ENCODE data around the gene UBALD1.

DNA sequence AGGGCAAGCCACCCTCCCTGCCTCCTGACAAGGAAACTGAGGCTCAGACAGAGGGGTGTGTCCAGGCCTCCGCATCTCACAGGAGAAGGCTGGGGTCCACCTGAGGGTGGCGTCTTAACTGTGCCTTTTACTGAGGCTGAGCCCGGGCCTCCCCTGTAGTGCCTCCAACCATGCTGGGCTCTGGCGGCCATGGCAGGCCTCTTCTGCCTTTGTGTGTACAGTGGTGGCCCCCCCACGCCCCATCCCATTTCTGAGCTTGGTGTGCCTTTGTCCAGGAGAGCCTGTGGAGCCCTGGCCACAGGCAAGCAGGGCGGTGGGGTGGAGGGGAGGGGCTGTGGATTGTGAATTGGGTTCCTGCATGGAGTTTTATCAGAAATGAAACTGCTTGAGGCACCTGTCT, 41.1 kb upstream of the UBALD1 start:
- TF ChIP-seq, protein P1, sequence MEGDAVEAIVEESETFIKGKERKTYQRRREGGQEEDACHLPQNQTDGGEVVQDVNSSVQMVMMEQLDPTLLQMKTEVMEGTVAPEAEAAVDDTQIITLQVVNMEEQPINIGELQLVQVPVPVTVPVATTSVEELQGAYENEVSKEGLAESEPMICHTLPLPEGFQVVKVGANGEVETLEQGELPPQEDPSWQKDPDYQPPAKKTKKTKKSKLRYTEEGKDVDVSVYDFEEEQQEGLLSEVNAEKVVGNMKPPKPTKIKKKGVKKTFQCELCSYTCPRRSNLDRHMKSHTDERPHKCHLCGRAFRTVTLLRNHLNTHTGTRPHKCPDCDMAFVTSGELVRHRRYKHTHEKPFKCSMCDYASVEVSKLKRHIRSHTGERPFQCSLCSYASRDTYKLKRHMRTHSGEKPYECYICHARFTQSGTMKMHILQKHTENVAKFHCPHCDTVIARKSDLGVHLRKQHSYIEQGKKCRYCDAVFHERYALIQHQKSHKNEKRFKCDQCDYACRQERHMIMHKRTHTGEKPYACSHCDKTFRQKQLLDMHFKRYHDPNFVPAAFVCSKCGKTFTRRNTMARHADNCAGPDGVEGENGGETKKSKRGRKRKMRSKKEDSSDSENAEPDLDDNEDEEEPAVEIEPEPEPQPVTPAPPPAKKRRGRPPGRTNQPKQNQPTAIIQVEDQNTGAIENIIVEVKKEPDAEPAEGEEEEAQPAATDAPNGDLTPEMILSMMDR (IDR thresholded peaks at IDR 0.05 in 4 of 5, conservative IDR thresholded peaks at IDR 0.05 in 1 of 5) = no peak
- TF ChIP-seq POLR2A (IDR thresholded peaks at IDR 0.05) = no peak
